Measurements from ENCODE around the gene VHLL.
A peak's percentile ranks its signal among the peaks of the same experiment; 100 is the strongest.
"Not testable (repeated sequence)": the region's sequence is repeated elsewhere in the genome, so short reads cannot be mapped to it uniquely, and the experiment has no call there.

The VHLL gene

GRCh38 chr1:156298852-156299357, at the start of gene VHLL:
Gene VHLL, minus strand, starts transcription at chr1:156299307. Its CDS starts 118 bp downstream, at chr1:156299189.
- no peak for DNase-seq (ENCODE audit: low spot score)

GRCh38 chr1:156347331-156347730, 48.2 kb upstream of the VHLL start:
- DNase-seq (ENCODE audit: low spot score) = no peak

GRCh38 chr1:156346636-156347035, 47.5 kb upstream of the VHLL start:
- no peak for DNase-seq (ENCODE audit: low spot score)

GRCh38 chr1:156346035-156346434, 46.9 kb upstream of the VHLL start:
- DNase-seq (ENCODE audit: low spot score) = not testable (repeated sequence)

GRCh38 chr1:156344409-156344808, 45.3 kb upstream of the VHLL start:
- DNase-seq (ENCODE audit: low spot score) = no peak

GRCh38 chr1:156342166-156342955, 43.3 kb upstream of the VHLL start:
- DNase-seq (ENCODE audit: low spot score) = no peak

- DNase-seq (ENCODE audit: low spot score) = peak; percentile 100
Measured at GRCh38 chr1:156338180-156338976, 39.3 kb upstream of the VHLL start, which contains the start of the genes CCT3 and TSACC. Gene CCT3, minus strand, starts transcription at chr1:156338292. Its CDS starts 108 bp downstream, at chr1:156338184. Gene TSACC, plus strand, starts transcription at chr1:156338526. Its CDS starts 1,232 bp downstream, at chr1:156339758.

GRCh38 chr1:156337888-156338179, 38.7 kb upstream of the VHLL start:
- no peak for DNase-seq (ENCODE audit: low spot score)

GRCh38 chr1:156337052-156337887, 38.2 kb upstream of the VHLL start:
- DNase-seq (ENCODE audit: low spot score) = peak; percentile 31

- peak; percentile 23 for DNase-seq (ENCODE audit: low spot score)
Measured at GRCh38 chr1:156336242-156336641, 37.1 kb upstream of the VHLL start.

GRCh38 chr1:156323179-156323578, 24.1 kb upstream of the VHLL start:
- DNase-seq (ENCODE audit: low spot score) = not testable (repeated sequence)

GRCh38 chr1:156320560-156320959, 21.5 kb upstream of the VHLL start:
- no peak for DNase-seq (ENCODE audit: low spot score)

- peak; percentile 71 for DNase-seq (ENCODE audit: low spot score)
Measured at GRCh38 chr1:156319664-156320063, 20.6 kb upstream of the VHLL start.

- no peak for DNase-seq (ENCODE audit: low spot score)
Measured at GRCh38 chr1:156316909-156317308, 17.8 kb upstream of the VHLL start.

GRCh38 chr1:156310962-156311361, 11.9 kb upstream of the VHLL start:
- DNase-seq (ENCODE audit: low spot score) = no peak

- DNase-seq (ENCODE audit: low spot score) = peak; percentile 32
Measured at GRCh38 chr1:156308078-156308477, 9.0 kb upstream of the VHLL start.

GRCh38 chr1:156305215-156305614, 6.1 kb upstream of the VHLL start:
- no peak for DNase-seq (ENCODE audit: low spot score)

GRCh38 chr1:156303241-156303640, 4.1 kb upstream of the VHLL start:
- no peak for DNase-seq (ENCODE audit: low spot score)

GRCh38 chr1:156295391-156295947, 3.6 kb downstream of the VHLL start, which contains the start of gene GLMP:
Gene GLMP, minus strand, starts transcription at chr1:156295679. Its CDS starts 34 bp downstream, at chr1:156295645.
- DNase-seq (ENCODE audit: low spot score) = peak; percentile 81

- no peak for DNase-seq (ENCODE audit: low spot score)
Measured at GRCh38 chr1:156293895-156294294, 5.2 kb downstream of the VHLL start.

- DNase-seq (ENCODE audit: low spot score) = no peak
Measured at GRCh38 chr1:156293098-156293434, 6.0 kb downstream of the VHLL start.

All from hematopoietic multipotent progenitor cell treated with erythropoietin and hydrocortisone succinate and interleukin-3 and kit ligand, for 17 days (in vitro differentiated cells).